Measurements from ENCODE around the gene TACC2.

Gene TACC2

GRCh38 chr10:122120008-122120744 is 131.2 kb downstream of the TACC2 start:
- H3K4me3 ChIP-seq (ENCODE audit: low read depth, low read length), result no peak overlapping the region
- in situ Hi-C loops (cut with HindIII; ENCODE audit: low sequenced_read_pairs), result no loop called here
- no peak for TF ChIP-seq CTCF (IDR thresholded peaks at IDR 0.05; ENCODE audit: low read depth, low read length, missing control alignments)
- no peak for DNase-seq (ENCODE audit: low read depth)

- no peak overlapping the region for H3K4me3 ChIP-seq (ENCODE audit: low read depth, low read length)
- in situ Hi-C loops (cut with HindIII; ENCODE audit: low sequenced_read_pairs), result no loop called here
- DNase-seq (ENCODE audit: low read depth), result no peak
- TF ChIP-seq CTCF (IDR thresholded peaks at IDR 0.05; ENCODE audit: low read depth, low read length, missing control alignments), result no peak
These were observed 132.1 kb downstream of the TACC2 start for GRCh38 chr10:122121059-122121458.

- H3K4me3 ChIP-seq (ENCODE audit: low read depth, low read length), result no peak overlapping the region
- DNase-seq (ENCODE audit: low read depth), result no peak
- in situ Hi-C loops (cut with HindIII; ENCODE audit: low sequenced_read_pairs), result no loop called here
- TF ChIP-seq CTCF (IDR thresholded peaks at IDR 0.05; ENCODE audit: low read depth, low read length, missing control alignments), result no peak
These were observed 133.5 kb downstream of the TACC2 start for GRCh38 chr10:122122493-122122892.

GRCh38 chr10:122123186-122123585 is 134.2 kb downstream of the TACC2 start:
- no peak for DNase-seq (ENCODE audit: low read depth)
- no peak for TF ChIP-seq CTCF (IDR thresholded peaks at IDR 0.05; ENCODE audit: low read depth, low read length, missing control alignments)
- in situ Hi-C loops (cut with HindIII; ENCODE audit: low sequenced_read_pairs), result no loop called here
- H3K4me3 ChIP-seq (ENCODE audit: low read depth, low read length), result no peak overlapping the region

GRCh38 chr10:122124342-122124741 is 135.4 kb downstream of the TACC2 start:
- in situ Hi-C loops (cut with HindIII; ENCODE audit: low sequenced_read_pairs), result no loop called here
- no peak overlapping the region for H3K4me3 ChIP-seq (ENCODE audit: low read depth, low read length)
- no peak for DNase-seq (ENCODE audit: low read depth)
- no peak for TF ChIP-seq CTCF (IDR thresholded peaks at IDR 0.05; ENCODE audit: low read depth, low read length, missing control alignments)

GRCh38 chr10:122124808-122125207 is 135.8 kb downstream of the TACC2 start:
- DNase-seq (ENCODE audit: low read depth), result no peak
- TF ChIP-seq CTCF (IDR thresholded peaks at IDR 0.05; ENCODE audit: low read depth, low read length, missing control alignments), result no peak
- in situ Hi-C loops (cut with HindIII; ENCODE audit: low sequenced_read_pairs), result no loop called here
- H3K4me3 ChIP-seq (ENCODE audit: low read depth, low read length), result no peak overlapping the region

All from astrocyte of the cerebellum (primary cell).